ENCODE results near the gene CCDC88C.
"Not testable (repeated sequence)": the region's sequence is repeated elsewhere in the genome, so short reads cannot be mapped to it uniquely, and the experiment has no call there.

Gene CCDC88C

GRCh38 chr14:91250912-91251311 is 166.7 kb downstream of the CCDC88C start:
- no peak for DNase-seq (ENCODE audit: low read depth, low spot score)

GRCh38 chr14:91249841-91250616 is 167.6 kb downstream of the CCDC88C start:
- no peak for DNase-seq (ENCODE audit: low read depth, low spot score)

GRCh38 chr14:91246051-91246852 is 171.4 kb downstream of the CCDC88C start:
- DNase-seq (ENCODE audit: low read depth, low spot score) = peak; percentile 69

GRCh38 chr14:91245616-91246015 is 172.0 kb downstream of the CCDC88C start:
- DNase-seq (ENCODE audit: low read depth, low spot score) = not testable (repeated sequence)

GRCh38 chr14:91245029-91245428 is 172.6 kb downstream of the CCDC88C start:
- peak; percentile 60 for DNase-seq (ENCODE audit: low read depth, low spot score)

GRCh38 chr14:91244501-91244901 is 173.1 kb downstream of the CCDC88C start, which contains the start of gene GPR68:
TSS of gene GPR68 (minus strand) at chr14:91244704. CDS start at chr14:91235050, 9,654 bp downstream.
- no peak for DNase-seq (ENCODE audit: low read depth, low spot score)

GRCh38 chr14:91243074-91243471 is 174.5 kb downstream of the CCDC88C start:
- DNase-seq (ENCODE audit: low read depth, low spot score) = no peak

- DNase-seq (ENCODE audit: low read depth, low spot score) = no peak
Measured at GRCh38 chr14:91242635-91243034, 175.0 kb downstream of the CCDC88C start.

GRCh38 chr14:91241863-91242262 is 175.8 kb downstream of the CCDC88C start:
- no peak for DNase-seq (ENCODE audit: low read depth, low spot score)

GRCh38 chr14:91238661-91239060 is 179.0 kb downstream of the CCDC88C start:
- DNase-seq (ENCODE audit: low read depth, low spot score) = no peak

GRCh38 chr14:91238085-91238484 is 179.5 kb downstream of the CCDC88C start:
- no peak for DNase-seq (ENCODE audit: low read depth, low spot score)

GRCh38 chr14:91237219-91237618 is 180.4 kb downstream of the CCDC88C start:
- no peak for DNase-seq (ENCODE audit: low read depth, low spot score)

- DNase-seq (ENCODE audit: low read depth, low spot score) = no peak
Measured at GRCh38 chr14:91235841-91236240, 181.8 kb downstream of the CCDC88C start.

GRCh38 chr14:91234791-91235114 is 182.9 kb downstream of the CCDC88C start:
- DNase-seq (ENCODE audit: low read depth, low spot score) = no peak

GRCh38 chr14:91233936-91234790 is 183.5 kb downstream of the CCDC88C start:
- DNase-seq (ENCODE audit: low read depth, low spot score) = no peak

- no peak for DNase-seq (ENCODE audit: low read depth, low spot score)
Measured at GRCh38 chr14:91232603-91233002, 185.0 kb downstream of the CCDC88C start.

GRCh38 chr14:91232052-91232451 is 185.6 kb downstream of the CCDC88C start:
- no peak for DNase-seq (ENCODE audit: low read depth, low spot score)

GRCh38 chr14:91231446-91231845 is 186.2 kb downstream of the CCDC88C start:
- DNase-seq (ENCODE audit: low read depth, low spot score) = no peak

- DNase-seq (ENCODE audit: low read depth, low spot score) = no peak
Measured at GRCh38 chr14:91230397-91231035, 187.1 kb downstream of the CCDC88C start.

GRCh38 chr14:91229743-91230200 is 187.8 kb downstream of the CCDC88C start:
- DNase-seq (ENCODE audit: low read depth, low spot score) = peak; percentile 54

- no peak for DNase-seq (ENCODE audit: low read depth, low spot score)
Measured at GRCh38 chr14:91229005-91229382, 188.6 kb downstream of the CCDC88C start.

All from activated CD4-positive, CD25-positive, alpha-beta regulatory T cell treated with anti-CD3 and anti-CD28 coated beads, Interleukin-2, amount 50 U/mL, for 16 hours (primary cell).